Peyer's patch (tissue), 4 donors: ENCODE measurements around the gene CRTC2.

Source experiments
- CTCF ChIP-seq, 6 experiments: fragments of 450-650 bp in 4 of 6; fragments of 200-600 bp in 2 of 6; sonication (generic) in 1 of 6; IDR thresholded peaks; one replicate each; pipeline ENCODE4 v1.5.1; 2017 to 2019; ENCODE audit warnings: antibody characterized with exemption in 6 of 6, mild to moderate bottlenecking in 3 of 6, moderate library complexity in 1 of 6
- POLR2A ChIP-seq, 2 donors: fragments of 450-650 bp; IDR thresholded peaks; one replicate each; pipeline ENCODE4 v1.5.1; 2017; ENCODE audit warnings: antibody characterized with exemption in 2 of 2, mild to moderate bottlenecking in 2 of 2, moderate library complexity in 2 of 2

- TF ChIP-seq CTCF (IDR thresholded peaks at IDR 0.05) (no peak), POLR2A (IDR thresholded peaks at IDR 0.05) (no peak)
Observed at GRCh38 chr1:153938996-153939395, 19.4 kb downstream of the CRTC2 start.
